A549 (cell line): Measurements from ENCODE around the gene BCKDHA.

Experiments used
- CEBPB ChIP-seq, 2 experiments: fragments of >200 bp in 1 of 2; sonication (Bioruptor Twin) in 1 of 2; formaldehyde crosslinking in 1 of 2; IDR thresholded peaks; 2 replicates each; pipeline ENCODE4 v1.6.1; 2012 to 2016
- CHD4 ChIP-seq: fragments of 200-600 bp; sonication (generic); IDR thresholded peaks from 2 replicates; pipeline ENCODE4 v1.6.1; 2016; ENCODE audit warnings: antibody characterized with exemption, mild to moderate bottlenecking, borderline replicate concordance
- EP300 ChIP-seq, 2 experiments: fragments of >200 bp; sonication (Bioruptor Twin); formaldehyde crosslinking; IDR thresholded peaks; 2 replicates in 1 of 2; 3 replicates in 1 of 2; pipeline ENCODE4 v1.6.1; 2016 to 2017
- FOSL2 ChIP-seq, 2 experiments: fragments of 450-650 bp in 1 of 2; fragments of >200 bp in 1 of 2; sonication (Bioruptor Twin) in 1 of 2; formaldehyde crosslinking; IDR thresholded peaks; 2 replicates each; pipeline versions ENCODE4 v1.5.0 to v1.6.1; 2016 to 2020; ENCODE audit warnings: mild to moderate bottlenecking in 1 of 2, moderate library complexity in 1 of 2
- JUN ChIP-seq, 2 experiments: fragments of >200 bp; sonication (Bioruptor Twin); formaldehyde crosslinking; IDR thresholded peaks; 2 replicates in 1 of 2; 3 replicates in 1 of 2; pipeline ENCODE4 v1.6.1; 2016 to 2017
- NR3C1 ChIP-seq: fragments of >200 bp; sonication (Bioruptor Twin); formaldehyde crosslinking; IDR thresholded peaks from 3 replicates; pipeline ENCODE4 v1.6.1; 2017
- RAD21 ChIP-seq, 2 experiments: fragments of >200 bp in 1 of 2; sonication (Bioruptor Twin) in 1 of 2; formaldehyde crosslinking in 1 of 2; IDR thresholded peaks in 1 of 2; conservative IDR thresholded peaks in 1 of 2; 2 replicates in 1 of 2; 3 replicates in 1 of 2; pipeline ENCODE4 v1.6.1; 2012 to 2018; ENCODE audit warnings: inconsistent platforms in 1 of 2
- RFX5 ChIP-seq: fragments of 450-650 bp; IDR thresholded peaks from 2 replicates; pipeline ENCODE4 v1.7.1; 2014; ENCODE audit warnings: antibody characterized with exemption, mild to moderate bottlenecking, moderate library complexity
- SMC3 ChIP-seq: fragments of >200 bp; sonication (Bioruptor Twin); formaldehyde crosslinking; IDR thresholded peaks from 3 replicates; pipeline ENCODE4 v1.6.1; 2018; ENCODE audit warnings: inconsistent platforms
- ZFP36 ChIP-seq: fragments of 450-650 bp; IDR thresholded peaks from 2 replicates; pipeline ENCODE4 v1.6.1; 2014; ENCODE audit warnings: borderline replicate concordance; ENCODE audit not compliant: partially characterized antibody
- TF ChIP-seq, protein P1 (sequence below): fragments of >200 bp; sonication (Bioruptor Twin); formaldehyde crosslinking; IDR thresholded peaks from 3 replicates; pipeline ENCODE4 v1.5.1; 2016

DNA sequence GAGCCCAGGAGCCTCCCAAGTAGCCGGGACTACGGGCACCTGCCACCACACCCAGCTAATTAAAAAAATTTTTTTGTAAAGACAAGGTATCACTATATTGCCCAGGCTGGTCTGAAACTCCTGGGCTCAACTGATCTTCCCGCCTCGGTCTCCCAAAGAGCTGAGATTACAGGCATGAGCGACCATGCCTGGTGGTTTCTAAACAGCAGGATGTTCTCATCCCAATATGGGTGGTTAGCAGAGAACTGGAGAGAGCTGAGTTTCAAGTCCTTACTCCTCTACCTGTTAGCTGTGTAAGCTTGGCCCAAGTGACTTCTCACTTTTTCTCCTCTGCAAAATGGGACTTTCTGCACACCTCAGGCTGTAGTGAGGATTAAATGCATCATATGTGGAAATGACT lies 13.3 kb upstream of the BCKDHA start:
- TF ChIP-seq CEBPB (IDR thresholded peaks at IDR 0.05) (no peak), SMC3 (no peak), EP300 (IDR thresholded peaks at IDR 0.05) (no peak), NR3C1 (no peak), ZFP36 (no peak), CHD4 (no peak), FOSL2 (IDR thresholded peaks at IDR 0.05) (no peak), FOSL2 (CRISPR knock-in tag; IDR thresholded peaks at IDR 0.05) (no peak), RFX5 (no peak), JUN (IDR thresholded peaks at IDR 0.05) (no peak), RAD21 (conservative IDR thresholded peaks at IDR 0.05 in 1 of 2, IDR thresholded peaks at IDR 0.05 in 1 of 2) (no peak)
- TF ChIP-seq, protein P1, sequence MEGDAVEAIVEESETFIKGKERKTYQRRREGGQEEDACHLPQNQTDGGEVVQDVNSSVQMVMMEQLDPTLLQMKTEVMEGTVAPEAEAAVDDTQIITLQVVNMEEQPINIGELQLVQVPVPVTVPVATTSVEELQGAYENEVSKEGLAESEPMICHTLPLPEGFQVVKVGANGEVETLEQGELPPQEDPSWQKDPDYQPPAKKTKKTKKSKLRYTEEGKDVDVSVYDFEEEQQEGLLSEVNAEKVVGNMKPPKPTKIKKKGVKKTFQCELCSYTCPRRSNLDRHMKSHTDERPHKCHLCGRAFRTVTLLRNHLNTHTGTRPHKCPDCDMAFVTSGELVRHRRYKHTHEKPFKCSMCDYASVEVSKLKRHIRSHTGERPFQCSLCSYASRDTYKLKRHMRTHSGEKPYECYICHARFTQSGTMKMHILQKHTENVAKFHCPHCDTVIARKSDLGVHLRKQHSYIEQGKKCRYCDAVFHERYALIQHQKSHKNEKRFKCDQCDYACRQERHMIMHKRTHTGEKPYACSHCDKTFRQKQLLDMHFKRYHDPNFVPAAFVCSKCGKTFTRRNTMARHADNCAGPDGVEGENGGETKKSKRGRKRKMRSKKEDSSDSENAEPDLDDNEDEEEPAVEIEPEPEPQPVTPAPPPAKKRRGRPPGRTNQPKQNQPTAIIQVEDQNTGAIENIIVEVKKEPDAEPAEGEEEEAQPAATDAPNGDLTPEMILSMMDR, result no peak
